HK-2 (cell line): ENCODE data around the gene ZBTB38.

Source experiments
- DNase-seq: peaks from one replicate; pipeline ENCODE4 v3.0.0-alpha.2; 2018; ENCODE audit not compliant: unreplicated experiment

ZBTB38 gene

GRCh38 chr3:141406265-141406664, 38.0 kb downstream of the ZBTB38 start:
- DNase-seq: no peak

- no peak for DNase-seq
Measured at GRCh38 chr3:141407047-141407446, 38.7 kb downstream of the ZBTB38 start.

- no peak for DNase-seq
Measured at GRCh38 chr3:141407825-141408224, 39.5 kb downstream of the ZBTB38 start.

DNA sequence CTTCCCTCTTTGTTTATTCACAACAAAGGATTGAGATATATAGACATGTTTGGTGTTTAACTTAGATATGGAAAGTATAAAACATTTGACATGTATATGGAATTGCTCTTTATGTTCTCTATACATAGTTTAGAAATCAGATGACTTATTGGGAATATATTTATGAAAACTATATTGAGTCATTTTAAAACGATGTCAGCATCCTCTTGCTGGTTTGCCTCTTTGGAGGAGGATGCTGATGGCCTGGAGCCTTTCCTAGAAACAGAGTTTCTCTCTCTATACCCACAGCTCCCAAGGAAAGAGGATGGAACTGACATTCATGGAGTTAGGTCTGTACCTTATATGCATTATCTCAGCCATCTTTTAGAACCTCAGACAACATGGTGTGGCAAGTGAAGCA, 40.3 kb downstream of the ZBTB38 start:
- no peak for DNase-seq

GRCh38 chr3:141409940-141410241, 41.6 kb downstream of the ZBTB38 start:
- DNase-seq: no peak

- DNase-seq: no peak
Measured at GRCh38 chr3:141410408-141410807, 42.1 kb downstream of the ZBTB38 start.

GRCh38 chr3:141410846-141411245, 42.5 kb downstream of the ZBTB38 start:
- no peak for DNase-seq

DNA sequence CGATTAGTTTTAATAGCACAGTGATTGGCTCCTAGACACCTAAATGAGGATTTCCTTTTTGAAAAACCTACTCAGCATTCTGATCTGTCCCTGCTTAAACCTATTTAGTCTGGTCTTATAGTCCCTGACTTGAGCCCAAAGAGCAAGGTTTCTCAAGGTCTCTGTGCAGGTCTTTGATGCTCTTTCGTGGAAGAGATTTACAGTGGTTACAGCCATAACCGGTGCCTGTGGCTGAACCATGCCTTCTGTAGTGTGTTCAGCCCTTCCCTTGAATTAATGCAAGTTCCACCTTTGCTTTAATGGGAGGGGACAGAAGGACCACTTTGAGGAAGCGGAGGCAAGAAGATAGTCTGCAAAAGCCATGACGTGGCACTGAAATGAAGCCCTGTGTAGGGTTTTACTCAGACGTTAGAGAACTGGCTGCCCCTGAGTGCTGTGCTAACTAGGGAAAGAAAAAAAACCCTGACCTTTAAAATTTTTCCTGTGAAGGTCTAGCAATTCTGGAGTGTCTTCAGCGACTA, 43.0 kb downstream of the ZBTB38 start:
- DNase-seq: no peak

GRCh38 chr3:141412087-141412935, 44.0 kb downstream of the ZBTB38 start:
- DNase-seq: no peak

DNA sequence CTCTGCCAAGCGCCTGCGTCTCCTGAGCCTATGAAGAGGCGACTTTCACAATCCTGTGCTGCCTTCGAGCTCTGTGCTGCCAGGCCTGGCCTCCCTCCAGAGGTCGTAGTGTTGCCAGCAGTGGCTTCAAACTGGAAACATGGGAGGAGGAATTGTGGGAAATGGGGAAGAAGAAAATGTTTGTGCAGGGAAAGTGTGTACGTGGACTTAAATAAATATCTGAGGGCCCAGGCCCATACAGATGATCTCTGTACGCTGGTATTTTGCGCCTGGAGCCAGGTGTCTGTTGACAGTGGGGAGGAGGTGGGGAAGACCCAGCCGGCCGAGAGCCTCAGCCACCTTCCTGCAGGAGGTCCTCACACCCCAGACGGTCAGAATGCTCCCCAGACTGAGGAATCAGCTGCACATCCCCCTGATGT, 44.6 kb downstream of the ZBTB38 start:
- no peak for DNase-seq

GRCh38 chr3:141413391-141413790, 45.1 kb downstream of the ZBTB38 start:
- DNase-seq: no peak

DNA sequence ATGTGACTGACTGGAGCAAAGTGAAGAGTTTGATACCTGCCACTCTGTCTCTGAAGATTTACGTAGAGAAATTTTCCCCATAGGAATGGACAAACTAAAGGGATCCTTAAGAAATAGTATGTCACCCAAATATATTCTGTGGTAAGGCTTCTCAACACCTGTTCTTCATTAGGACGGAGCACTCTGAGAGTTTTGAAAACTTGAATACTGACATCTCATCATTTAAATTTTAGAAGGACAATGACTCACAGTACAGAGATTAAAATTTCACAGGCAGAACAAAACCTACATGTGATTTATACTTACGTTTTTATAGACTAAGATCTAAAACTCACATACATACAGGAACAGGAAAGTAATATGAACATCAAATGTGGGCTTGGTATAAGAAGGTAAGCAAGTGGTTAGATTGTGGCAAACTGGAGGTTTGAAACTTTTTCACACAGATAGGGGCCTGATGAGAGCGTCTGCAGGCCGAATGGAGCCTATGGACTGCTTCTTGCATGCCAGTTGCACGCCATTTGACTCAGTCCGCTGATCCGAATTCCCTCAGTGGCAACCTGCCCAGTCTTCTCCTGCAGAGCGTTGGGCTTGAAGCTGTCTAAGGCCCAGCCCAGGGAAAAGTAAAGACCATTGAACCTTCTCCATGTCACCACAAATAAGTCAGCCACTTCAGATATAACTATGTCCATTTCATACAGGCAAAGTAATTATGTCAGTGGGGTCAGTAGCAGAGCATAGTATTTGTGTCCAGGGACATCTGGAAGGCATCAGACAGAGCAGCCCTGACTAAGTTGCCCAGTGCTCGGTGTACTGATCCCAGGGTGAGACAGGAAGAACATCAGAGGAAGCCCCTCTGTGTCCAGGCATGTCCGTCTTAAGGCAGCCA, 45.7 kb downstream of the ZBTB38 start:
- no peak for DNase-seq

DNA sequence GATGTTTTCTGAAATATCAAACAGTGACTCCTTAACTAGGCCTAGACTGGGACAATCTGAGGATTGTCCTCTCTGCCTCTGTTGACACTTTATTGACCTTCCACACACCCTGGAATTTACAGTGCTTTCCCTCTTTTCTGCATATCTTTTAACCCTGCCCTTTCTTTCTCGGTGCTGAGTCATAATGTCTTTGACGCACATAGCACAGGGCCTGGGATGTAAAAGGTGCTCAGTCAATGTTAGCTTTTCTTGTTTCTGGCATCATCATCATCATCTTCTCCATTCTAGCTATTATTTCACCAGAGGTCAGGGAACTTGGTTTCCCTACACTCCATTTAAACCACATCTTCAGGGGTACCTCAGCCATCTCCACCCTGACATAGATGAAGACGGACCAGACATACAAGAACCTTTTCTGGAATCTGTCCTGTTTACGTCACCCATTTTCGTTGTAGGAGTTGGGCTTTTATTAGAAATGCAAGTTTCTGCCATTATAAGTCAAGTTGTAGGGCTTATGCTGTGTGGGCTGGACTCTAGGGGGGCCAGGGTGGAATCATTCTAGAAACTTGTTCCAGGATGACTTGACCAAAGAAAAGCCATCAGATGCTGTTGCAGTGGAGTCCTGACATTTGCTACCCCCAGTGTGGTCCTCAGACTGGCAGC, 46.6 kb downstream of the ZBTB38 start:
- DNase-seq: no peak

DNA sequence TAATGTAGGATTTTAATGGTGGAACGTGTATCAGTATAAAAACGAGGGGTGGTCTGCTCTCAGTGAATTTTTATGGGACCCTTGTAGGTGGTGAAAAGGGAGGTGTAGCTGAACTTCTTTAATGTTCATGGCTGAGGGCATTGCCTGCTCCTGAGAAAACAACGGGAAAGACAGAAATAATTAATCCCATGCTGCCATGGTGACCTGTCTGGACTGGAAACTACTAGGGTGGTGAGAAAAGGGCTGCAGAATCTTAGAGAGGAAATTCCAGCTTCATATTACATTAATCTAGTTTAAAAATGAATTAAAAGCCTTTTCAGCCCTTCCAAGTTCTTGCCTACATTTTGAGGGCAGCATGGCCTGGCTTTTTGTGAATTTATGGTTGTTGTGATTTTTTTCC, 47.6 kb downstream of the ZBTB38 start:
- DNase-seq: no peak
